Tibial nerve (tissue), 4 donors: ENCODE measurements around the gene EPB41. TPM values are rescaled to one million over a fixed set of nuclear protein-coding genes. Genes with fewer than 3 reads are reported as not detected.

Source experiments
- DNase-seq, 2 donors: peaks; one replicate each; pipeline ENCODE4 v3.0.0-alpha.2; 2019; ENCODE audit warnings: low spot score in 2 of 2
- H3K27ac ChIP-seq, 4 donors: fragments of 200-600 bp; sonication (generic) in 3 of 4; one replicate each; pipeline ENCODE4 v1.5.1; 2017 to 2019; ENCODE audit warnings: mild to moderate bottlenecking in 1 of 4
- H3K27me3 ChIP-seq, 2 donors: fragments of 200-600 bp; sonication (generic) in 1 of 2; one replicate each; pipeline versions ENCODE4 v1.5.1 to v1.6.0; 2017 to 2019
- H3K36me3 ChIP-seq, 3 donors: fragments of 200-600 bp; sonication (generic); one replicate each; pipeline ENCODE4 v1.5.1; 2018 to 2019
- H3K4me1 ChIP-seq, 4 donors: fragments of 200-600 bp; sonication (generic) in 3 of 4; one replicate each; pipeline ENCODE4 v1.5.1; 2017 to 2019
- H3K4me3 ChIP-seq, 4 donors: fragments of 200-600 bp; sonication (generic) in 3 of 4; one replicate each; pipeline ENCODE4 v1.5.1; 2017 to 2019; ENCODE audit warnings: mild to moderate bottlenecking in 1 of 4, moderate library complexity in 1 of 4
- H3K9me3 ChIP-seq, 4 donors: fragments of 200-600 bp; sonication (generic) in 3 of 4; one replicate each; pipeline ENCODE4 v1.5.1; 2017 to 2019
- EP300 ChIP-seq, 2 donors: sonication (generic); formaldehyde crosslinking; IDR thresholded peaks; one replicate each; pipeline ENCODE4 v1.6.1; 2017; ENCODE audit warnings: antibody characterized with exemption in 2 of 2, mild to moderate bottlenecking in 1 of 2
- POLR2A ChIP-seq, 2 donors: fragments of 450-650 bp; IDR thresholded peaks; one replicate each; pipeline ENCODE4 v1.6.1; 2017; ENCODE audit warnings: antibody characterized with exemption in 2 of 2, mild to moderate bottlenecking in 2 of 2, moderate library complexity in 2 of 2
- WGBS, 2 donors: methylation state at CpG; one replicate each; pipeline ENCODE4 v1.1.5; 2018; 5-methylcytosine and 5-hydroxymethylcytosine counted together
- total RNA-seq, 4 donors: library from RNA; depleted of rRNA; stranded (reverse); fragments of >200 nt; gene quantifications; one replicate each; pipeline ENCODE4 v1.1.0, GENCODE V29; 2016
- TF ChIP-seq, protein P1 (sequence below), 5 experiments: fragments of 200-600 bp in 3 of 5; fragments of 450-650 bp in 2 of 5; sonication (generic) in 3 of 5; IDR thresholded peaks; one replicate each; pipeline ENCODE4 v1.5.1; 2016 to 2019; ENCODE audit warnings: antibody characterized with exemption in 5 of 5, mild to moderate bottlenecking in 3 of 5, moderate library complexity in 2 of 5

EPB41 gene
- total RNA-seq, 4 donors from 2014 or later: 13.9 to 22.1 (median 16.0) TPM

DNA sequence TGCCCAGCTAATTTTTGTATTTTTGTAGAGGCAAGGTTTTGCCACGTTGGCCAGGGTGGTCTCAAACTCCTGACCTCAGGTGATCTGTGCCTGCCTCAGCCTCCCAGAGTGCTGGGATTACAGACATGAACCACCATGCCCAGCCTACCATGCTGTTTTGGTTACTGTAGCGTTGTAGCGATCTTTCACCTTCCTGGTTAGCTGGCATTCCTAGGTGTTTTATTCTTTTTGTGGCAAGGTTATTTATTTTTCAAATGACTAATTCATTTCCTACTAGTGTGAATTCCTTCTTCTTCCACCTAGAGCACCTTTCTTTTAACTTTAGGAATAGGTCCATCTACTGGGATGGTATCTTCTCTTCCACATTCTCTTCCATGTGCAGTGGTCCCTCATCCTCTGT, 180.1 kb downstream of the EPB41 start:
- no peaks in the 10 kb centered on the region for H3K27me3 ChIP-seq
- no peak for TF ChIP-seq POLR2A (IDR thresholded peaks at IDR 0.05)
- TF ChIP-seq, protein P1, sequence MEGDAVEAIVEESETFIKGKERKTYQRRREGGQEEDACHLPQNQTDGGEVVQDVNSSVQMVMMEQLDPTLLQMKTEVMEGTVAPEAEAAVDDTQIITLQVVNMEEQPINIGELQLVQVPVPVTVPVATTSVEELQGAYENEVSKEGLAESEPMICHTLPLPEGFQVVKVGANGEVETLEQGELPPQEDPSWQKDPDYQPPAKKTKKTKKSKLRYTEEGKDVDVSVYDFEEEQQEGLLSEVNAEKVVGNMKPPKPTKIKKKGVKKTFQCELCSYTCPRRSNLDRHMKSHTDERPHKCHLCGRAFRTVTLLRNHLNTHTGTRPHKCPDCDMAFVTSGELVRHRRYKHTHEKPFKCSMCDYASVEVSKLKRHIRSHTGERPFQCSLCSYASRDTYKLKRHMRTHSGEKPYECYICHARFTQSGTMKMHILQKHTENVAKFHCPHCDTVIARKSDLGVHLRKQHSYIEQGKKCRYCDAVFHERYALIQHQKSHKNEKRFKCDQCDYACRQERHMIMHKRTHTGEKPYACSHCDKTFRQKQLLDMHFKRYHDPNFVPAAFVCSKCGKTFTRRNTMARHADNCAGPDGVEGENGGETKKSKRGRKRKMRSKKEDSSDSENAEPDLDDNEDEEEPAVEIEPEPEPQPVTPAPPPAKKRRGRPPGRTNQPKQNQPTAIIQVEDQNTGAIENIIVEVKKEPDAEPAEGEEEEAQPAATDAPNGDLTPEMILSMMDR (IDR thresholded peaks at IDR 0.05): no peak
- TF ChIP-seq EP300 (IDR thresholded peaks at IDR 0.05): no peak
- no peaks in the 10 kb centered on the region for H3K36me3 ChIP-seq
- H3K4me3 ChIP-seq: no peak overlapping the region
- no peak overlapping the region for H3K27ac ChIP-seq
- no peaks in the 10 kb centered on the region for H3K4me1 ChIP-seq
- 97% methylated on average over 3 of the region's 3 CpGs for WGBS, 2 donors
- H3K9me3 ChIP-seq: no peaks in the 10 kb centered on the region
- no peak for DNase-seq

DNA sequence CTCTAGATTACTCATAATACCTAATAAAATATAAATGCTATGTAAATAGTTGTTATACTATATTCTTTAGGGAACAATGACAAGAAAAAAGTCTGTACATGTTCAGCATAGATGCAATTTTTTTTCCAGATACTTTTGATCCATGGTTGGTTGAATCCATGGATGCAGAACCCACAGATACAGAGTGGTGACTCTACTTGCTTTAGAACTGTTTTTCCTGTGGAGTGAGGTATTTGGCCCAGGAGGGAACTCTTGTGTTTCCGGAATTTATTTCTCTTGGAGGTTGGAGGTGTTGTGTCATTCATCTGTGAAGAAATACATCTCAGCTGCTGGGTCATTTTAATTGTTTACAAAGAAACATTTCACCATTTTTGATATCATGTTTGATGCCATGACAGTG, 180.6 kb downstream of the EPB41 start:
- TF ChIP-seq EP300 (IDR thresholded peaks at IDR 0.05) (no peak), POLR2A (IDR thresholded peaks at IDR 0.05) (no peak)
- TF ChIP-seq, protein P1 (IDR thresholded peaks at IDR 0.05): no peak
- H3K9me3 ChIP-seq: no peaks in the 10 kb centered on the region
- no peak overlapping the region for H3K27ac ChIP-seq
- DNase-seq: no peak
- 86 to 88% methylated on average over 1 of the region's 1 CpG for WGBS, 2 donors
- H3K27me3 ChIP-seq: no peaks in the 10 kb centered on the region
- H3K4me1 ChIP-seq: no peaks in the 10 kb centered on the region
- H3K4me3 ChIP-seq: no peak overlapping the region
- H3K36me3 ChIP-seq: no peaks in the 10 kb centered on the region

DNA sequence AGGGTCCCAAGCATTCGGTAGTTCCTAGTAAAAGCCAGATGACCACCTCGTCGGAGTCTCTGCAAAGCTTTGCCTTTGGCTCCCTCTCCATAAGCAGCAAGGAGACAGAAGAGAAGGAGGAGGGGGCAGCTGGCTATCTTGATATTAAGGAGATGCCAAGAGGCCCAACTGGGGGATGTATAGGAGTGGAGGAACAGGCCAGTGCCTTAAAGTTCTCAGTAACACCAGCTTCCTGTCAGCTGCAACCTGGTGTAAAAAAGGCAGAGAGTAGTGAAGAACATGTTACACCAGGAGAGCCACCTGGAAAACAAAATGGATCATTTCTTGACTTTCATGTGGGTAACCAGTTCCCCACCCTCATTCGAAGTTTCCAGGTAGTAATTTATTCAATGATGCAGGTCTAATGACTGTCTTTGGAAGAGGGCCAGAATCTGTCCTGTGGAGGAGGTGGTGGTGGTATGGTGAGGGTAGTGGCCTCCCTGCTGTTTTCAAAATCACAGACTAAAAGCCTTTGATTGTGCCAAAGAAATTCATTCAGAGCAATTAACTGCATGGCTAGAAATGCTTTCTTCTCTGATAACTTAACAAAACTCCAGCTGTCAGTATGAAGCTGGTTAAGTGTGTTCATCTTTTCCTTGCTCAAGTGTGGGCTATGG, 182.0 kb downstream of the EPB41 start:
- Histone ChIP-seq H3K4me1 (no peaks in the 10 kb centered on the region), H3K27me3 (no peaks in the 10 kb centered on the region), H3K27ac (no peak overlapping the region), H3K36me3 (no peaks in the 10 kb centered on the region), H3K9me3 (no peaks in the 10 kb centered on the region), H3K4me3 (no peak overlapping the region)
- WGBS, 2 donors: 63 to 73% methylated on average over 4 of the region's 4 CpGs
- DNase-seq: no peak
- no peak for TF ChIP-seq POLR2A (IDR thresholded peaks at IDR 0.05)
- TF ChIP-seq EP300 (IDR thresholded peaks at IDR 0.05): no peak
- TF ChIP-seq, protein P1 (IDR thresholded peaks at IDR 0.05): no peak

DNA sequence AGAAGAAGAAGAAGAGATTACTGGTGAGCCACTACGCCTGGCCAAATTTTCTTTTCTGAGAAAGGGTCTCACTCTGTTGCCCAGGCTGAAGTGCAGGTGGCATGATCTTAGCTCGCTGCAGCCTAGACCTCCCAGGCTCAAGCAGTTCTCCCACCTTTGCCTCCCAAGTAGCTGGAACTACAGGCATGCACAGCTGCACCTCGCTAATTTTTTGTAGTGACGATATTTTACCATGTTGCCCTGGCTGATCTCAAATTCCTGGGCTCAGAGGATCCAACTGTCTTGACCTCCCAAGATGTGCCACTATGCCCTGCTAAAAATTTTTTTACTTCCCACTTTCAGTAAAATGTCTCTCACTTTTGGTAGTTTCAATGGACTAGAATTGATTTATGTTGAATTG, 184.9 kb downstream of the EPB41 start:
- DNase-seq: no peak
- Histone ChIP-seq H3K4me3 (no peak overlapping the region), H3K36me3 (no peaks in the 10 kb centered on the region), H3K4me1 (no peaks in the 10 kb centered on the region), H3K27ac (no peak overlapping the region), H3K9me3 (no peaks in the 10 kb centered on the region), H3K27me3 (no peaks in the 10 kb centered on the region)
- TF ChIP-seq EP300 (IDR thresholded peaks at IDR 0.05) (no peak), POLR2A (IDR thresholded peaks at IDR 0.05) (no peak)
- TF ChIP-seq, protein P1 (IDR thresholded peaks at IDR 0.05): no peak
- WGBS, 2 donors: 67 to 78% methylated on average over 4 of the region's 4 CpGs

- DNase-seq: no peak
- 84 to 93% methylated on average over 1 of the region's 1 CpG for WGBS, 2 donors
- H3K27me3 ChIP-seq: no peaks in the 10 kb centered on the region
- no peak for TF ChIP-seq EP300 (IDR thresholded peaks at IDR 0.05)
- TF ChIP-seq, protein P1 (IDR thresholded peaks at IDR 0.05): no peak
- H3K27ac ChIP-seq: no peak overlapping the region
- H3K36me3 ChIP-seq: no peaks in the 10 kb centered on the region
- H3K9me3 ChIP-seq: no peaks in the 10 kb centered on the region
- H3K4me3 ChIP-seq: no peak overlapping the region
- H3K4me1 ChIP-seq: no peaks in the 10 kb centered on the region
Observed at GRCh38 chr1:29100487-29100886, 186.1 kb downstream of the EPB41 start.
